Vagina (tissue), 2 donors: ENCODE data around the gene CD34. TPM values are rescaled to one million over a fixed set of nuclear protein-coding genes. Genes with fewer than 3 reads are reported as not detected.

Experiments
- DNase-seq, 2 donors: peaks; one replicate each; pipeline ENCODE4 v3.0.0-alpha.2; 2017; ENCODE audit errors: extremely low spot score in 2 of 2
- H3K27ac ChIP-seq: fragments of 200-600 bp; sonication (generic); one replicate; pipeline ENCODE4 v1.5.1; 2019
- H3K27me3 ChIP-seq: fragments of 200-600 bp; sonication (generic); one replicate; pipeline ENCODE4 v1.5.1; 2019
- H3K36me3 ChIP-seq, 2 donors: fragments of 200-600 bp; sonication (generic); one replicate each; pipeline ENCODE4 v1.5.1; 2017 to 2019
- H3K4me1 ChIP-seq: fragments of 200-600 bp; sonication (generic); one replicate; pipeline ENCODE4 v1.5.1; 2019
- H3K4me3 ChIP-seq, 2 donors: fragments of 200-600 bp; sonication (generic); 1 replicate in 1 of 2; 2 replicates in 1 of 2; pipeline ENCODE4 v1.5.1; 2016 to 2019
- H3K9me3 ChIP-seq: fragments of 200-600 bp; sonication (generic); one replicate; pipeline ENCODE4 v1.5.1; 2019
- POLR2A ChIP-seq, 2 donors: fragments of 450-650 bp; IDR thresholded peaks; one replicate each; pipeline ENCODE4 v1.6.1; 2017; ENCODE audit warnings: antibody characterized with exemption in 2 of 2, mild to moderate bottlenecking in 2 of 2, moderate library complexity in 2 of 2
- POLR2AphosphoS5 ChIP-seq, 2 donors: sonication (generic); formaldehyde crosslinking; IDR thresholded peaks; one replicate each; pipeline ENCODE4 v1.9.0; 2017; ENCODE audit warnings: antibody characterized with exemption in 2 of 2, mild to moderate bottlenecking in 2 of 2, low read depth in 1 of 2; ENCODE audit not compliant: insufficient read depth in 1 of 2
- intact Hi-C: fragments of 100-400 bp; cut with DNase I; formaldehyde crosslinking; loops from one replicate; pipeline ENCODE4 v1.15.1; 2023
- total RNA-seq: library from RNA; depleted of rRNA; stranded (reverse); fragments of >200 nt; gene quantifications from one replicate; pipeline ENCODE4 v1.2.3, GENCODE V29; 2016
- TF ChIP-seq, protein P1 (sequence below), 3 experiments: fragments of 450-650 bp in 2 of 3; fragments of 200-600 bp in 1 of 3; sonication (generic) in 1 of 3; IDR thresholded peaks; one replicate each; pipeline ENCODE4 v1.5.1; 2017 to 2019; ENCODE audit warnings: antibody characterized with exemption in 3 of 3, mild to moderate bottlenecking in 2 of 3, moderate library complexity in 2 of 3

The CD34 gene
- total RNA-seq, 1 donor from 2014 or later: 57.5 TPM

DNA sequence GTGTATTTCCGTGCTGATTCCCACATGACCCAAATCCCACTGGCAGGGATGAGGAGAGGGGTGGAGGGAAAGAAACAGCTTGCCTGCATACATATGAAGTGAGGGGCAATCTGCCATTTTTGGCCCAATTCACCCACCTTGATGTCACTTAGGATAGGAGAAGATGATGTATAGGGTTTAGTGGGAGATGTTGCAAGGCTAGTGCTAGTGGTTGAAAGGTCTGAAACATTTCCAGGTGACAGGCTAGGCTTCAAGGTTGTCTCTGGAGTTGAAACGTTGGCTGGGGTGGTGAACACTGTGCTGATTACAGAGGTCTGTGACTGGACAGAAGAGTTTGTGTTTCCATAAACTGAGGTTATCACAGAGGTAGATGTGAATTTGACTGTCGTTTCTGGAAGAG is 12.1 kb downstream of the CD34 start:
- intact Hi-C loops: no loop called here
- no peak overlapping the region for H3K4me3 ChIP-seq
- no peaks in the 10 kb centered on the region for H3K9me3 ChIP-seq
- H3K27ac ChIP-seq: peak overlapping the region; percentile 46
- no peaks in the 10 kb centered on the region for H3K36me3 ChIP-seq
- H3K4me1 ChIP-seq: peaks cover 23% of the 10 kb centered on the region
- TF ChIP-seq POLR2AphosphoS5 (IDR thresholded peaks at IDR 0.05; ENCODE audit: insufficient read depth in 1 of 2, low read depth in 1 of 2) (no peak), POLR2A (IDR thresholded peaks at IDR 0.05) (no peak)
- TF ChIP-seq, protein P1, sequence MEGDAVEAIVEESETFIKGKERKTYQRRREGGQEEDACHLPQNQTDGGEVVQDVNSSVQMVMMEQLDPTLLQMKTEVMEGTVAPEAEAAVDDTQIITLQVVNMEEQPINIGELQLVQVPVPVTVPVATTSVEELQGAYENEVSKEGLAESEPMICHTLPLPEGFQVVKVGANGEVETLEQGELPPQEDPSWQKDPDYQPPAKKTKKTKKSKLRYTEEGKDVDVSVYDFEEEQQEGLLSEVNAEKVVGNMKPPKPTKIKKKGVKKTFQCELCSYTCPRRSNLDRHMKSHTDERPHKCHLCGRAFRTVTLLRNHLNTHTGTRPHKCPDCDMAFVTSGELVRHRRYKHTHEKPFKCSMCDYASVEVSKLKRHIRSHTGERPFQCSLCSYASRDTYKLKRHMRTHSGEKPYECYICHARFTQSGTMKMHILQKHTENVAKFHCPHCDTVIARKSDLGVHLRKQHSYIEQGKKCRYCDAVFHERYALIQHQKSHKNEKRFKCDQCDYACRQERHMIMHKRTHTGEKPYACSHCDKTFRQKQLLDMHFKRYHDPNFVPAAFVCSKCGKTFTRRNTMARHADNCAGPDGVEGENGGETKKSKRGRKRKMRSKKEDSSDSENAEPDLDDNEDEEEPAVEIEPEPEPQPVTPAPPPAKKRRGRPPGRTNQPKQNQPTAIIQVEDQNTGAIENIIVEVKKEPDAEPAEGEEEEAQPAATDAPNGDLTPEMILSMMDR (IDR thresholded peaks at IDR 0.05): no peak
- DNase-seq: peak in 1 of 2 donors; percentile 71
- H3K27me3 ChIP-seq: no peaks in the 10 kb centered on the region

DNA sequence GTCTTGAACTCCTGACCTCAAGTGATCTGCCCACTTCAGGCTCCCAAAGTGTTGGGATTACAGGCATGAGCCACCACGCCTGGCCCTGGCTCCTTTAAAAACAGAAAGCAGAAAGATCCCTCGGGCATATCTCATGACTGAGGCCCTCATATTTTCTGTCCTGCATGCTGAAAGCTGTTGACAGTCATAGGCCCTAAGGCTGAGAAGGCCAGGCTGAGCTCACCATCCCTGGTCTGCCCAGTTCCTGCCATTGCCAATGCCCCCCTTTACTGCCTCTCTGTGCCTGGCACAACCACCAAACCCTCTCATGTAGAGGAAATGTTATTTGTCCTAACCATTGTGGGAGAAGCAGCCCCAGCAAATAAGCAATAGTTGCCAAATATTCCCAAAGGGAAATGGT is 12.7 kb downstream of the CD34 start:
- Histone ChIP-seq H3K9me3 (no peaks in the 10 kb centered on the region), H3K4me1 (peaks cover 18% of the 10 kb centered on the region), H3K27ac (peak overlapping the region; percentile 46), H3K4me3 (no peak overlapping the region), H3K36me3 (no peaks in the 10 kb centered on the region), H3K27me3 (no peaks in the 10 kb centered on the region)
- DNase-seq: peak in 1 of 2 donors; percentile 54
- intact Hi-C loops: no loop called here
- TF ChIP-seq, protein P1 (IDR thresholded peaks at IDR 0.05): no peak
- TF ChIP-seq POLR2A (IDR thresholded peaks at IDR 0.05) (no peak), POLR2AphosphoS5 (IDR thresholded peaks at IDR 0.05; ENCODE audit: insufficient read depth in 1 of 2, low read depth in 1 of 2) (no peak)

DNA sequence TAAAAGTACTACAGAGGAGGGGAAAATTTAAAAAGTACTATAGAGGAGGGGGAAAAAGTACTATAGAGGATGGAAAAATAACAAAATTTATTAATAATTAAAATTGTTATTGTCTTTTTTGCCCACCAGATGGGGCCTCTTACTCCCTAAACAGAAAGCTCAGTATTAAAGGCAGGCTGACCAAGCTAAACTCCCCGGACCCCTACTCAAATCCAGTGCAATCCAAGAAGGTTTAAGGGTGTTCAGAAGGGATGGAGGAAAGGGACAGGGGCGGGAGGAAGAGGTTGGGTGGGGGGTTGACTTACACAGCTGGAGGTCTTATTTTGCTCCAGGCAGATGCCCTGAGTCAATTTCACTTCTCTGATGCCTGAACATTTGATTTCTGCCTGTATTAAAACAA is 13.7 kb downstream of the CD34 start:
- DNase-seq: peak in 1 of 2 donors; percentile 67
- no peaks in the 10 kb centered on the region for H3K9me3 ChIP-seq
- TF ChIP-seq POLR2AphosphoS5 (IDR thresholded peaks at IDR 0.05; ENCODE audit: insufficient read depth in 1 of 2, low read depth in 1 of 2) (no peak), POLR2A (IDR thresholded peaks at IDR 0.05) (no peak)
- TF ChIP-seq, protein P1 (IDR thresholded peaks at IDR 0.05): peak in 1 of 3 experiments; percentile 30
- H3K4me1 ChIP-seq: peaks cover 10% of the 10 kb centered on the region
- no peaks in the 10 kb centered on the region for H3K36me3 ChIP-seq
- intact Hi-C loops: no loop called here
- H3K4me3 ChIP-seq: no peak overlapping the region
- H3K27ac ChIP-seq: peak overlapping the region; percentile 7
- no peaks in the 10 kb centered on the region for H3K27me3 ChIP-seq

DNA sequence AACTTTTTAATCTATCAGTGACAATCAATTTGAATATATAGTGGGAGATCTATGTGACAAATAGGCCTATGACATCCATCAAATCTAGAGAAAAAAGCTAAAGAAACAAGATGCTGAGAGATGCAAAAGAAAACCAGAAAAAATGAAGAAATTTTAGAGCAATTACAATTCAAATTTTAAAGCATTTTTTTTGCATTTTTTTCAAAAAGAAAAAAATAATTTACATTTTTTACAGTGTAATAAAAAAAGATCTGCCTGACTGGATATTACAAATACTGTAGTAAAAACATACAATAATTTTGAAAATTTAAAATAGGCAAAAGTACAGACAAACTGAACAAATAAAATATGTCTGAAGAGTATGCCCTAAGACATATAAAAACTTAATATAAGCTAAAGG is 14.4 kb downstream of the CD34 start:
- no peaks in the 10 kb centered on the region for H3K36me3 ChIP-seq
- H3K4me3 ChIP-seq: no peak overlapping the region
- peaks cover 16% of the 10 kb centered on the region for H3K4me1 ChIP-seq
- H3K9me3 ChIP-seq: no peaks in the 10 kb centered on the region
- TF ChIP-seq POLR2AphosphoS5 (IDR thresholded peaks at IDR 0.05; ENCODE audit: insufficient read depth in 1 of 2, low read depth in 1 of 2) (no peak), POLR2A (IDR thresholded peaks at IDR 0.05) (no peak)
- TF ChIP-seq, protein P1 (IDR thresholded peaks at IDR 0.05): no peak
- no peaks in the 10 kb centered on the region for H3K27me3 ChIP-seq
- no peak overlapping the region for H3K27ac ChIP-seq
- intact Hi-C loops: no loop called here
- no peak for DNase-seq

DNA sequence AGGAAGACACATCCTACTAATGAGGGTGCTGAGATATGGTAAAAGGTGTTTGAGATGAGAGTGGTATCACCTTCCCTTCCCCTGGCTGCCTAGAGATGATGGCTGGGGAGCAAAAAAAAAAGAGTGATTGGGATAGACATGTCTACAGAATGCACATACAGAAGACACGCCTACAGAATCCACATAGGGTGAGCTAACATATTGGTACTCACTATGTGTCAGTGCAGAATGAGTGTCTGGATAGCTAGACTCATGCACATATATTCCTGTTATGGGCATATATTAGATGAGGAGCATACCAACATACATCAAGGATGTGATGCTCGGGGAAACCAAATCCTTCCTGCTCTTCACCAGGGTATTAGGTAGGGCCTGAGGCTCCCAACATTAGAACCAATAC is 16.2 kb downstream of the CD34 start:
- TF ChIP-seq POLR2AphosphoS5 (IDR thresholded peaks at IDR 0.05; ENCODE audit: insufficient read depth in 1 of 2, low read depth in 1 of 2): no peak
- TF ChIP-seq POLR2A (IDR thresholded peaks at IDR 0.05): no peak
- TF ChIP-seq, protein P1 (IDR thresholded peaks at IDR 0.05): no peak
- Histone ChIP-seq H3K27me3 (no peaks in the 10 kb centered on the region), H3K36me3 (no peaks in the 10 kb centered on the region), H3K9me3 (no peaks in the 10 kb centered on the region), H3K4me1 (peaks cover 35% of the 10 kb centered on the region), H3K27ac (peak overlapping the region; percentile 25), H3K4me3 (no peak overlapping the region)
- intact Hi-C loops: no loop called here
- peak in 1 of 2 donors; percentile 20 for DNase-seq
